GM12872 (cell line): Measurements from ENCODE around the gene RIF1.

Experiments
- CTCF ChIP-seq: IDR thresholded peaks from 3 replicates; pipeline ENCODE4 v1.5.1; 2011; ENCODE audit warnings: low read depth, mild to moderate bottlenecking, low read length, moderate library complexity; ENCODE audit not compliant: insufficient read depth

RIF1 gene

GRCh38 chr2:151522556-151522955 is 112.9 kb downstream of the RIF1 start:
- TF ChIP-seq CTCF: no peak

GRCh38 chr2:151523850-151524249 is 114.1 kb downstream of the RIF1 start:
- no peak for TF ChIP-seq CTCF

- TF ChIP-seq CTCF: no peak
Observed at GRCh38 chr2:151525821-151526373, 116.2 kb downstream of the RIF1 start.

GRCh38 chr2:151526572-151527090 is 116.9 kb downstream of the RIF1 start:
- no peak for TF ChIP-seq CTCF
